Activated CD4-positive, alpha-beta memory T cell treated with anti-CD3 and anti-CD28 coated beads, Interleukin-2, amount 10 ng/mL, durations not matched to agents 7 days and 5 days (primary cell): ENCODE results near the gene ATF4. TPM values are rescaled to one million over a fixed set of nuclear protein-coding genes. Genes with fewer than 3 reads are reported as not detected.
A peak's percentile ranks its signal among the peaks of the same experiment; 100 is the strongest.
"Not testable (repeated sequence)": the region's sequence is repeated elsewhere in the genome, so short reads cannot be mapped to it uniquely, and the experiment has no call there.

Experiments
- CTCF ChIA-PET: fragments of 350-600 bp; sonication (Branson Sonifier 250); formaldehyde crosslinking; loops from one replicate; lab custom pipeline; 2021; ENCODE audit warnings: antibody characterized with exemption, inconsistent platforms; lab: Charles Lee
- POLR2A ChIA-PET: fragments of 350-600 bp; sonication (Branson Sonifier 250); formaldehyde crosslinking; loops from one replicate; lab custom pipeline; 2021; ENCODE audit warnings: antibody characterized with exemption; lab: Charles Lee
- DNase-seq: peaks from one replicate; pipeline ENCODE4 v3.0.0-alpha.2; 2020
- H3K27ac Mint-ChIP-seq: one replicate; pipeline ENCODE4 v1.8.0; 2021; ENCODE audit warnings: mild to moderate bottlenecking, mixed read lengths
- H3K27me3 Mint-ChIP-seq: one replicate; pipeline ENCODE4 v1.8.0; 2021; ENCODE audit warnings: mixed read lengths
- H3K36me3 Mint-ChIP-seq: one replicate; pipeline ENCODE4 v1.8.0; 2021; ENCODE audit warnings: low read depth, mixed read lengths
- H3K4me1 Mint-ChIP-seq: one replicate; pipeline ENCODE4 v1.8.0; 2021; ENCODE audit warnings: mixed read lengths
- H3K4me3 Mint-ChIP-seq: one replicate; pipeline ENCODE4 v1.8.0; 2021; ENCODE audit warnings: mild to moderate bottlenecking, mixed read lengths
- H3K9me3 Mint-ChIP-seq: one replicate; pipeline ENCODE4 v1.8.0; 2021; ENCODE audit warnings: mixed read lengths
- total RNA-seq, 2 experiments: library from RNA; stranded (reverse); gene quantifications; one replicate each; pipeline ENCODE4 v1.2.3, GENCODE V29; 2021

ATF4 gene
- total RNA-seq, 2 experiments from 2014 or later, result 456 to 460 TPM

DNA sequence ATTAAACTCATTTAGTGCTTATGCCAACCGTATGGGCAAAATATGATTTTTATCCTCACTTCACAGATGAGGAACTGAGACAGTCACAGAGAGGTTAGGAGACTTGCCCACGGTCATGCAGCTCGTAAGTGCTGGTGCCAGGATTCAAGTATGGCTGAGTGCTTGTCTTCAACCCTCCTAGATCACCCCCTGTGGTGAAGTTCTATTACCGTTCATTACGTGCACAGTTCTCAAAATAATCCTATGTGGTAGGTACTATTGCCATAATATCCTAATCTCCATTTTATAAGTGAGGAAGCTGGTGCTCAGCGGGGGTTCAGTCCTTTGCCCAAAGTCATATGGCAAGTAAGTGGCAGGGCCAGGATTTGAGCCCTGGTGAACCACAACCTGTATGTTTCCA lies 16.7 kb upstream of the ATF4 start:
- Mint-ChIP-seq H3K4me3 (peak overlapping the region; percentile 91), H3K36me3 (peaks cover 41% of the 10 kb centered on the region), H3K27ac (peak overlapping the region; percentile 67), H3K9me3 (no peaks in the 10 kb centered on the region), H3K27me3 (peaks cover 7% of the 10 kb centered on the region), H3K4me1 (peaks cover 46% of the 10 kb centered on the region)
- ChIA-PET POLR2A (interaction anchor here (1.9 to 8.4 kb wide), 6 partner anchors 10 to 540 kb away, joined by 4 to 124 read pairs (median 14); partner anchors contain the start of gene ATF4), CTCF (interaction anchor here (1.1 to 5.2 kb wide), 6 partner anchors 10 to 105 kb away, joined by 4 to 45 read pairs (median 12); partner anchors contain the start of genes RPS19BP1 and TAB1)
- no peak for DNase-seq

DNA sequence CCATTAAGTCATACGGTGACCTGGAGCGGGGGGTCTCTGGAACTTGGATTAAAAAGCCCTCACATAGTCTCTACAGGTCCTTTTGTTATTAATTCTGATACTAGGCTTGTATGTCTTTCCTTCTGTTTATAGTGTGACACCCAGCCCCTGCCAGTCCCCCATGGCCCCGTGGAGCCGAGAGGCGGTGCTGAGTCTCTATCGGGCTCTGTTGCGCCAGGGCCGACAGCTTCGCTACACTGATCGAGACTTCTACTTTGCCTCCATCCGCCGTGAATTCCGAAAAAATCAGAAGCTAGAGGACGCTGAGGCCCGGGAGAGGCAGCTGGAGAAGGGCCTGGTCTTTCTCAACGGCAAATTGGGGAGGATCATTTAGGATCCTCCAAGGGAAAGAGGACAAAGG lies 16.3 kb upstream of the ATF4 start:
- no peak overlapping the region for H3K27ac Mint-ChIP-seq

DNA sequence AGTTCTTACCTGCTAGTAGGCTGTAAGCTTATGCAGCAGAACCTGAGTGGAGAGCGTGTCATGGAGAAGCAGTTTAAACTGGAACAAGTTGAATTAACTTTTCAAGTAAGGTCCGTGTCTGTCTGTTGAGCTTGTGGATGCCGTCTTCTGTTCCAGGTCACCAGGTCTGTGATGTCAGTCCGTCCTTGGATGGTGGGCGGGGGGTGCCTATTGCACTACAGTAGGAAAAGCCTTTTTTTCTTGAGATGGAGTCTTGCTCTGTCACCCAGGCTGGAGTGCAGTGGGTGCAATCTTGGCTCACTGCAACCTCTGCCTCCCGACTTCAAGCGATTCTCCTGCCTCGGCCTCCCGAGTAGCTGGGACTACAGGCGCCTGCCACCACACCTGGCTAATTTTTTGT lies 13.3 kb upstream of the ATF4 start:
- Mint-ChIP-seq H3K36me3 (peaks cover 69% of the 10 kb centered on the region), H3K4me1 (peaks cover 48% of the 10 kb centered on the region)
- H3K27me3 Mint-ChIP-seq, H3K4me3 Mint-ChIP-seq, H3K9me3 Mint-ChIP-seq, H3K27ac Mint-ChIP-seq, CTCF ChIA-PET, DNase-seq: not testable (repeated sequence)
- POLR2A ChIA-PET, result interaction anchor here (1.4 to 8.4 kb wide), 3 partner anchors 11 to 22 kb away, joined by 3 to 124 read pairs (median 10); partner anchors contain the start of gene ATF4

More for the DNA sequence above, 16.3 kb upstream of the ATF4 start:
- peaks cover 48% of the 10 kb centered on the region for H3K4me1 Mint-ChIP-seq
- ChIA-PET CTCF (interaction anchor here (2.4 to 5.2 kb wide), 3 partner anchors 10 to 27 kb away, joined by 10 to 45 read pairs (median 14); partner anchors contain the start of gene RPS19BP1), POLR2A (interaction anchor here (1.7 to 8.4 kb wide), 4 partner anchors 10 to 26 kb away, joined by 4 to 124 read pairs (median 26); partner anchors contain the start of gene ATF4)
- no peaks in the 10 kb centered on the region for H3K9me3 Mint-ChIP-seq
- peaks cover 5% of the 10 kb centered on the region for H3K27me3 Mint-ChIP-seq
- no peak for DNase-seq
- H3K4me3 Mint-ChIP-seq, result peak overlapping the region; percentile 91
- H3K36me3 Mint-ChIP-seq, result peaks cover 43% of the 10 kb centered on the region

DNA sequence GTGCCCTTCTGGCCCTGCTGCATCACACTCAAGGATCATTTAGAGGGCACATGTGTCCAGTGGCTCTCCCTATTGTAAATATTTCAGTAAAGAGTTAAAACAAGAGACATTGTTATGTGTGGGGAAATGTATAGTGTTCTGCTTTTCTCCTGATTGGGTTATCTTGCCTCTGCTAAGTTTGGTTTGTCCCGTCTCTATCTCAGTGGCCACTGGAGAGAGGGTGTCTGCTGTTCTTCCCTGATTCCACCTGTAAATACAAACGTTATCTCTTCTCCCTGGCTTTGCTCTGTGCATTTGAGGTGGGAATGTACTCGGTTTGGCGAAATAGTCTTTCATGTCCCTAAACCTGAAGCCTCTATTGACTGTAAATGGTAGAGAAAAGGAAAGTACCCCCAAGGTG lies 12.0 kb upstream of the ATF4 start:
- no peak overlapping the region for H3K4me3 Mint-ChIP-seq
- H3K36me3 Mint-ChIP-seq, result peaks cover 76% of the 10 kb centered on the region
- no peak for DNase-seq
- peaks cover 40% of the 10 kb centered on the region for H3K4me1 Mint-ChIP-seq
- no peaks in the 10 kb centered on the region for H3K27me3 Mint-ChIP-seq
- H3K27ac Mint-ChIP-seq, result peak overlapping the region; percentile 55
- no peaks in the 10 kb centered on the region for H3K9me3 Mint-ChIP-seq
- ChIA-PET POLR2A (interaction anchor here (2.0 to 8.4 kb wide), 2 partner anchors 9 to 15 kb away, joined by 10 to 124 read pairs; partner anchors contain the start of gene ATF4), CTCF (interaction anchor here (1.0 to 1.3 kb wide), 2 partner anchors 8 to 12 kb away, joined by 4 read pairs; no protein-coding TSS in a partner anchor)

DNA sequence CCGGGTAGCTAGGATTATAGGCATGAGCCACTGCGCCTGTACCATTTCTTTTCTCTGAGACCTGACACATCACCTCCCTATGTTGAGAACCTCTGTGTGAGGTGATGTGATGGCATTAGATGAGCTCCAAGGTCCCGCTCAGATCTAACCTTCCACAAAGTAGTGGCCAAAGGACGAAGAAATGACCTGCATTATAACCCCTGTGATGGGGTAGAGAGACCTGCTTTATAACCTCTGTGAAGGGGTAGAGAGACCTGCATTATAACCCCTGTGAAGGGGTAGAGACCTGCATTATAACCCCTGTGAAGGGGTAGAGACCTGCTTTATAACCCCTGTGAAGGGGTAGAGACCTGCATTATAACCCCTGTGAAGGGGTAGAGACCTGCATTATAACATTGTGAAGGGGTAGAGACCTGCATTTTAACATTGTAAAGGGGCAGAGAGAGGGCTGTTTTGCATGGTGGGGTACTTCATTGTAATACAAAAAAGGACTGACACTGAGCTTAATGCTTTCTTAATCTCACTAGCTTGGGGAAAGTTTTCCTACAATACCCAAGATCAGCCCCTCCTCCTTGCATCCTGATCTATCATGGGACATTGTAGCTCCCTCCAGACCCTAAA lies 9.7 kb upstream of the ATF4 start:
- Mint-ChIP-seq H3K27ac (no peak overlapping the region), H3K4me1 (peaks cover 38% of the 10 kb centered on the region)

DNA sequence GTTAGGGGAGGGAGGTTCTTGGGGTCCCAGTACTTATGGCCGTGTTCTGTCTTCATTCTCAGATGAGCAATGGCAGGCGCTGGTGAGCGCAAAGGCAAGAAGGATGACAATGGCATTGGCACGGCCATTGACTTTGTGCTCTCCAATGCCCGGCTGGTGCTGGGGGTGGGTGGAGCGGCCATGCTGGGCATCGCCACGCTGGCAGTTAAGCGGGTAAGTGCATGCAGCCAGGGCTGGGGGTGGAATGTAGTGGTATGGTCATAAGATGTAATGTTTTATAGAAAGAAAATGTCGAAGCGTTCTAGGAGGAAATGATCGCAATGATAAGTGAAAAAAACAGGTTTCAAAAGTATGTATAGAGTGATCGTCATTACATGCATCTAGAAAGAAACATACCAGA lies 9.1 kb upstream of the ATF4 start:
- H3K27ac Mint-ChIP-seq, result no peak overlapping the region
- H3K4me3 Mint-ChIP-seq, result no peak overlapping the region
- POLR2A ChIA-PET, result interaction anchor here (2.3 kb wide), 1 partner anchor 9 kb away, joined by 6 read pairs; the partner anchor contains the start of gene ATF4

More for the DNA sequence above, 9.7 kb upstream of the ATF4 start:
- ChIA-PET CTCF (interaction anchor here (1.0 to 5.1 kb wide), 3 partner anchors 9 to 18 kb away, joined by 3 to 27 read pairs (median 6); partner anchors contain the start of gene ATF4), POLR2A (interaction anchor here (1.1 to 2.3 kb wide), 2 partner anchors 9 to 13 kb away, joined by 3 to 6 read pairs; partner anchors contain the start of gene ATF4)
- Mint-ChIP-seq H3K27me3 (no peaks in the 10 kb centered on the region), H3K4me3 (no peak overlapping the region), H3K36me3 (peaks cover 81% of the 10 kb centered on the region), H3K9me3 (no peaks in the 10 kb centered on the region)
- no peak for DNase-seq

DNA sequence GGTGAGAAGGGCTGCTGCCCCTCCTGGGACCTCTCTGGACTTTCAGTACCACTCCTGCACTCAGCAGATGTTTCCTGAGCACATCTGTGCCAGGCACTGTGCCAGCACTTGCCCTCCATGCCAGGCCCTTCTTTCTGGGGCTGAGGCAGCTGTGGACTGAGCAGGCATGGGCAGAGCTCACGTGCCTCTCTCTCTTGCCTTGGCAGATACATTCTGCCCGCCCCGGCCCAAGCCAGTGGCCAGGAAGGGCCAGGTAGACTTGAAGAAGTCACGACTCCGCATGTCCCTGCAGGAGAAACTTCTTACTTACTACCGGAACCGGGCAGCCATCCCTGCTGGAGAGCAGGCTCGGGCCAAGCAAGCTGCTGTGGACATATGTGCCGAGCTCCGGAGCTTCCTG lies 8.3 kb upstream of the ATF4 start:
- H3K9me3 Mint-ChIP-seq, result no peaks in the 10 kb centered on the region
- CTCF ChIA-PET, result interaction anchor here (5.1 kb wide), 1 partner anchor 15 kb away, joined by 27 read pairs; no protein-coding TSS in a partner anchor
- H3K27ac Mint-ChIP-seq, result no peak overlapping the region
- DNase-seq, result no peak
- peaks cover 77% of the 10 kb centered on the region for H3K36me3 Mint-ChIP-seq
- H3K4me1 Mint-ChIP-seq, result peaks cover 32% of the 10 kb centered on the region
- POLR2A ChIA-PET, result interaction anchor here (0.7 kb wide), 1 partner anchor 11 kb away, joined by 3 read pairs; no protein-coding TSS in a partner anchor
- H3K27me3 Mint-ChIP-seq, result no peaks in the 10 kb centered on the region
- H3K4me3 Mint-ChIP-seq, result no peak overlapping the region

More for the DNA sequence above, 9.1 kb upstream of the ATF4 start:
- CTCF ChIA-PET, result interaction anchor here (5.1 kb wide), 1 partner anchor 14 kb away, joined by 27 read pairs; no protein-coding TSS in a partner anchor
- DNase-seq, result no peak
- no peaks in the 10 kb centered on the region for H3K27me3 Mint-ChIP-seq
- peaks cover 81% of the 10 kb centered on the region for H3K36me3 Mint-ChIP-seq
- H3K4me1 Mint-ChIP-seq, result peaks cover 38% of the 10 kb centered on the region
- no peaks in the 10 kb centered on the region for H3K9me3 Mint-ChIP-seq

DNA sequence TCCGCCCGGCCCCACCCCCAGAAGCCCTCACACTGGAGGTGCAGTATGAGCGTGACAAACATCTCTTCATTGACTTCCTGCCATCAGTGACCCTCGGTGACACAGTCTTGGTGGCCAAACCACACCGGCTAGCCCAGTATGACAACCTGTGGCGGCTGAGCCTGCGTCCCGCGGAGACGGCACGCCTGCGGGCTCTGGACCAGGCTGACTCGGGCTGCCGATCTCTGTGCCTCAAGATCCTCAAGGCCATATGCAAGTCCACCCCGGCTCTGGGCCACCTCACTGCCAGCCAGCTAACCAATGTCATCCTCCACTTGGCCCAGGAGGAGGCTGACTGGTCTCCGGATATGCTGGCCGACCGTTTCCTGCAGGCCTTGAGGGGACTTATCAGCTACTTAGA lies 6.6 kb upstream of the ATF4 start:
- Mint-ChIP-seq H3K36me3 (peaks cover 73% of the 10 kb centered on the region), H3K4me1 (peaks cover 33% of the 10 kb centered on the region), H3K27ac (no peak overlapping the region), H3K27me3 (no peaks in the 10 kb centered on the region), H3K4me3 (no peak overlapping the region), H3K9me3 (no peaks in the 10 kb centered on the region)
- POLR2A ChIA-PET, result interaction anchor here (1.2 to 2.4 kb wide), 2 partner anchors 10 to 12 kb away, joined by 4 to 11 read pairs; partner anchors contain the start of gene MIEF1
- no peak for DNase-seq
- CTCF ChIA-PET, result interaction anchor here (1.2 to 6.0 kb wide), 5 partner anchors 11 to 523 kb away, joined by 3 to 65 read pairs (median 14); partner anchors contain the start of gene MIEF1

DNA sequence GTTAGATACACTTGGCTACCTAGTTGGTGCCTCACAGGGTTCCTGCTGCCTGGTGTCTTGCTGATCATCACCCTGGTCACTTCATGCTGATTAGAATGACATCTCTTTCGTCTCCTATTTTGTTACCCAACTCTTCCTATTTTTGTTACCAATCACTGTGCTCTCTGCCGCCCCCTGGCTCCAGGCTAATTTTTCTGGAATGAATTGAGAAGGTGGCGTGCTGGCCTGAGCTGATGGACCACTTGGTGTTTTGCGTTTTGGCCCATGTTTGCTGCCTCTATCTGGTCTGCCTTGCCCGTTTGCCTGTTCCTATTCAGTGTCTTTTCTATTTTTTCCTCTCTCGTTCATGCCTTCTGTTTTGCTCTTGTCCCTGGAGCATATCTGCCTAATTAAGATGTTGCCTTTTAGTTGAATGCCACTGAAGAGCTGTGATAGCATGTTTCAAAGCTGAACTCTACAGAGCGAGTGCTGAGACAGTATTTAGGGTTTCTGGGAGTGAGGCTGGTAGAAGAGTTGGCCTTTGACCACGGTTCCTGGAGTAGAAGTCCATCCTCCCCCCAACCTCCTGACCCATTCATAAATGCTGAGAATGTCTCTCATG lies 5.9 kb upstream of the ATF4 start:
- ChIA-PET POLR2A (interaction anchor here (0.5 to 2.4 kb wide), 3 partner anchors 9 to 125 kb away, joined by 3 to 11 read pairs (median 4); partner anchors contain the start of gene MIEF1), CTCF (interaction anchor here (0.6 to 6.0 kb wide), 12 partner anchors 9 to 522 kb away, joined by 3 to 65 read pairs (median 3); partner anchors contain the start of gene MIEF1)
- H3K4me1 Mint-ChIP-seq, result peaks cover 36% of the 10 kb centered on the region
- no peak overlapping the region for H3K4me3 Mint-ChIP-seq
- no peaks in the 10 kb centered on the region for H3K9me3 Mint-ChIP-seq
- H3K27ac Mint-ChIP-seq, result peak overlapping the region; percentile 11
- H3K36me3 Mint-ChIP-seq, result peaks cover 69% of the 10 kb centered on the region
- H3K27me3 Mint-ChIP-seq, result no peaks in the 10 kb centered on the region
- DNase-seq, result peak; percentile 63

DNA sequence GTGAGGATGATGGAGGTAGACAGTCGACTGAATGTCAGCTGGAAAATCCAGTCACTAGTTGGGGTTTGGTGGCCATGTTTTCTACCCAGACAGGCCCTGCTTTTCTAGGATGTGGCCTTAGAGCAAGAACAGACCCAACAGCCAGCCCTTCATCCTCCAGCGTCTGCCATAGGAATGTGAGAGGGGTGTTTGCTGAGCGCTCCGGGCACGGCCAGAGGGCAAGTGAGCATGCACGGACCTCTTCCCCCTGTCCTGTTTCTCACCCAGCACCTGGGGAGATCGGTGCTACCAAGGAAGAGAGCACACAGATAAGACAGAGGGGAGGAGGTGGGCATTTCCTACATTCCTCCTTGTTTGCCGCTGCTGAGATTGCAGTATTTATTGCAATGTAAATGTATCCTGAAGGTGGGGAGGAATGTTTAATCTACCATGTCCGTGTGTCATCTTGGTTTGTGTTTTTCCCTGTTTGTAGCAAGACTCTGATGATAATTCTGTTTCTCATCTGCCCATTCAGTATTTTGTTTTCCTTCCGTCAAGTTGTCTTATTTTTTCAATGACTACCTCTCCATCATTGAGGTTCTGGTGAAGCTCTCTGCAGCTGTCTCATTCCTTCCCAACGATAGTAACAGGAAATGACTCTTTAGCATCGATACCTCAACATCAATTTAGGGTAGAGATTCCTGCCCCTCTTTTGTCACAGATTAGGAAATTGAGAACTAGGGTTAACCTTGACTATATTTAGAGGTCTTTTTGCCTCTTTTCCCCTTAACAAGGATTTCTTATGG lies 4.9 kb upstream of the ATF4 start:
- Mint-ChIP-seq H3K36me3 (peaks cover 67% of the 10 kb centered on the region), H3K27me3 (peaks cover 2% of the 10 kb centered on the region), H3K4me3 (no peak overlapping the region), H3K9me3 (no peaks in the 10 kb centered on the region), H3K4me1 (peaks cover 32% of the 10 kb centered on the region), H3K27ac (peak overlapping the region; percentile 47)
- ChIA-PET CTCF (interaction anchor here (0.6 to 6.0 kb wide), 15 partner anchors 7 to 521 kb away, joined by 3 to 65 read pairs (median 4); partner anchors contain the start of gene MIEF1), POLR2A (interaction anchor here (0.8 to 4.1 kb wide), 7 partner anchors 8 to 196 kb away, joined by 3 to 43 read pairs (median 6); partner anchors contain the start of genes MIEF1, RPL3 and TAB1)
- no peak for DNase-seq

DNA sequence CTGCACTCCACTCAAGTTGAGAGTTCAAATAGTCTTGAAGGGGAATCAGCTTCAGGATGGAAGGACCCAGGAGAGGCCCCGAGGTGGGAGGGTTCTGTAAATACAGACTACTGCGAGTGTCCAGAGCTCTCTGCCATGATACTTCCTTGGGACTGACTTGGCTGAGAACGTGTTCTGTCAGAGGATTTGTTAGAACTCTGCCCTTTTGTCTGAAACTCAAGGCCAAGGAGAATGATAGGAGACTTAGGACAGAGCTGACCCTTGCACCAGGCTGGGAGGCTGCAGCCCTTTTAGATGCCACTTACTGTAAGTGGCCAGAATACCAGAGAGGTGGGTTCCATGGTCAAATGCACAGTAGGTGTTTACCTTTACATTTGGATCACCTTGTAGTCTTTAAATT lies 2.9 kb upstream of the ATF4 start:
- H3K4me1 Mint-ChIP-seq, result peaks cover 42% of the 10 kb centered on the region
- no peaks in the 10 kb centered on the region for H3K9me3 Mint-ChIP-seq
- CTCF ChIA-PET, result interaction anchor here (1.1 to 6.0 kb wide), 6 partner anchors 12 to 118 kb away, joined by 3 to 65 read pairs (median 5); partner anchors contain the start of genes MIEF1 and TAB1
- peaks cover 2% of the 10 kb centered on the region for H3K27me3 Mint-ChIP-seq
- no peak overlapping the region for H3K4me3 Mint-ChIP-seq
- POLR2A ChIA-PET, result interaction anchor here (1.6 to 4.1 kb wide), 6 partner anchors 10 to 527 kb away, joined by 4 to 43 read pairs (median 10); partner anchors contain the start of genes MIEF1 and RPS19BP1
- H3K27ac Mint-ChIP-seq, result no peak overlapping the region
- H3K36me3 Mint-ChIP-seq, result peaks cover 68% of the 10 kb centered on the region
- no peak for DNase-seq
